Measurements from ENCODE around the gene HEATR9.
"Not testable (repeated sequence)": the region's sequence is repeated elsewhere in the genome, so short reads cannot be mapped to it uniquely, and the experiment has no call there.

The HEATR9 gene

GRCh38 chr17:35900708-35901480 lies 32.2 kb upstream of the HEATR9 start:
- no peaks in the 10 kb centered on the region for H4K20me1 ChIP-seq (ENCODE audit: insufficient read depth, low read length)
- H3K9me3 ChIP-seq (ENCODE audit: insufficient read depth, low read length, severe bottlenecking): no peaks in the 10 kb centered on the region
- H2AFZ ChIP-seq (ENCODE audit: low read depth, low read length): no peak overlapping the region
- H3K27me3 ChIP-seq (ENCODE audit: insufficient read depth, low read length, poor library complexity): no peaks in the 10 kb centered on the region
- DNase-seq: no peak
- TF ChIP-seq EZH2 (IDR thresholded peaks at IDR 0.05; ENCODE audit: borderline replicate concordance, low read depth, low read length, severe bottlenecking) (no peak), CTCF (IDR thresholded peaks at IDR 0.05; ENCODE audit: borderline replicate concordance, extremely low read depth, low read length, poor library complexity, severe bottlenecking) (no peak)
- no peaks in the 10 kb centered on the region for H3K79me2 ChIP-seq (ENCODE audit: insufficient read depth, low read length)
- no peaks in the 10 kb centered on the region for H3K36me3 ChIP-seq (ENCODE audit: insufficient read depth, low read length)
- ATAC-seq (ENCODE audit: insufficient read depth, low read depth): no peak
- no peak overlapping the region for H3K27ac ChIP-seq (ENCODE audit: low read length)
- H3K4me2 ChIP-seq (ENCODE audit: insufficient read depth, low read length): no peak overlapping the region
- no peak overlapping the region for H3K4me3 ChIP-seq (ENCODE audit: low read depth in 1 of 2, low read length in 2 of 2)
- peaks cover 18% of the 10 kb centered on the region for H3K4me1 ChIP-seq (ENCODE audit: insufficient read depth, low read length)
- no peak overlapping the region for H3K9ac ChIP-seq (ENCODE audit: low read depth, low read length)

GRCh38 chr17:35900280-35900679 lies 31.6 kb upstream of the HEATR9 start:
- Histone ChIP-seq H4K20me1 (ENCODE audit: insufficient read depth, low read length) (no peaks in the 10 kb centered on the region), H2AFZ (ENCODE audit: low read depth, low read length) (no peak overlapping the region), H3K79me2 (ENCODE audit: insufficient read depth, low read length) (no peaks in the 10 kb centered on the region), H3K36me3 (ENCODE audit: insufficient read depth, low read length) (no peaks in the 10 kb centered on the region), H3K27me3 (ENCODE audit: insufficient read depth, low read length, poor library complexity) (no peaks in the 10 kb centered on the region), H3K27ac (ENCODE audit: low read length) (no peak overlapping the region), H3K9me3 (ENCODE audit: insufficient read depth, low read length, severe bottlenecking) (no peaks in the 10 kb centered on the region), H3K4me1 (ENCODE audit: insufficient read depth, low read length) (peaks cover 18% of the 10 kb centered on the region), H3K4me2 (ENCODE audit: insufficient read depth, low read length) (no peak overlapping the region), H3K9ac (ENCODE audit: low read depth, low read length) (no peak overlapping the region), H3K4me3 (ENCODE audit: low read depth in 1 of 2, low read length in 2 of 2) (no peak overlapping the region)
- DNase-seq (no peak), ATAC-seq (ENCODE audit: insufficient read depth, low read depth) (no peak)
- no peak for TF ChIP-seq EZH2 (IDR thresholded peaks at IDR 0.05; ENCODE audit: borderline replicate concordance, low read depth, low read length, severe bottlenecking)
- no peak for TF ChIP-seq CTCF (IDR thresholded peaks at IDR 0.05; ENCODE audit: borderline replicate concordance, extremely low read depth, low read length, poor library complexity, severe bottlenecking)

GRCh38 chr17:35898283-35899070 lies 29.8 kb upstream of the HEATR9 start:
- peak overlapping the region; percentile 8; the same call in 1 of the 2 replicates for H2AFZ ChIP-seq (ENCODE audit: low read depth, low read length)
- no peaks in the 10 kb centered on the region for H3K9me3 ChIP-seq (ENCODE audit: insufficient read depth, low read length, severe bottlenecking)
- H3K27ac ChIP-seq (ENCODE audit: low read length): peak overlapping the region; percentile 77
- H3K27me3 ChIP-seq (ENCODE audit: insufficient read depth, low read length, poor library complexity): no peaks in the 10 kb centered on the region
- peak overlapping the region; percentile 12; the same call in 1 of the 2 replicates for H3K9ac ChIP-seq (ENCODE audit: low read depth, low read length)
- peak overlapping the region; percentile 18; the same call in 1 of the 2 replicates for H3K4me2 ChIP-seq (ENCODE audit: insufficient read depth, low read length)
- DNase-seq: peak; percentile 76
- TF ChIP-seq EZH2 (IDR thresholded peaks at IDR 0.05; ENCODE audit: borderline replicate concordance, low read depth, low read length, severe bottlenecking): no peak
- TF ChIP-seq CTCF (IDR thresholded peaks at IDR 0.05; ENCODE audit: borderline replicate concordance, extremely low read depth, low read length, poor library complexity, severe bottlenecking): no peak
- H3K4me1 ChIP-seq (ENCODE audit: insufficient read depth, low read length): peaks cover 18% of the 10 kb centered on the region
- no peaks in the 10 kb centered on the region for H3K36me3 ChIP-seq (ENCODE audit: insufficient read depth, low read length)
- peak; percentile 88 for ATAC-seq (ENCODE audit: insufficient read depth, low read depth)
- H3K79me2 ChIP-seq (ENCODE audit: insufficient read depth, low read length): no peaks in the 10 kb centered on the region
- H4K20me1 ChIP-seq (ENCODE audit: insufficient read depth, low read length): no peaks in the 10 kb centered on the region
- no peak overlapping the region for H3K4me3 ChIP-seq (ENCODE audit: low read depth in 1 of 2, low read length in 2 of 2)

GRCh38 chr17:35897772-35898171 lies 29.1 kb upstream of the HEATR9 start:
- not testable (repeated sequence) for H3K36me3 ChIP-seq (ENCODE audit: insufficient read depth, low read length); H2AFZ ChIP-seq (ENCODE audit: low read depth, low read length); H4K20me1 ChIP-seq (ENCODE audit: insufficient read depth, low read length); H3K27ac ChIP-seq (ENCODE audit: low read length); ATAC-seq (ENCODE audit: insufficient read depth, low read depth); H3K27me3 ChIP-seq (ENCODE audit: insufficient read depth, low read length, poor library complexity); DNase-seq; H3K79me2 ChIP-seq (ENCODE audit: insufficient read depth, low read length); H3K9me3 ChIP-seq (ENCODE audit: insufficient read depth, low read length, severe bottlenecking); H3K4me2 ChIP-seq (ENCODE audit: insufficient read depth, low read length); H3K9ac ChIP-seq (ENCODE audit: low read depth, low read length); H3K4me3 ChIP-seq (ENCODE audit: low read depth in 1 of 2, low read length in 2 of 2)
- peaks cover 18% of the 10 kb centered on the region for H3K4me1 ChIP-seq (ENCODE audit: insufficient read depth, low read length)

Data from DND-41 (cell line).